Stimulated activated naive CD8-positive, alpha-beta T cell treated with anti-CD3 and anti-CD28 coated beads, Interleukin-15, amount 100 ng/mL, for 72 hours (primary cell): ENCODE measurements around the gene RCL1.
A peak's percentile ranks its signal among the peaks of the same experiment; 100 is the strongest.
"Not testable (repeated sequence)": the region's sequence is repeated elsewhere in the genome, so short reads cannot be mapped to it uniquely, and the experiment has no call there.

Source experiments
- ATAC-seq: fragments of 150-1000 bp; cut with Tn5 transposase; 2 replicates; pipeline ENCODE4 v1.10.0; 2021; ENCODE audit warnings: mild to moderate bottlenecking, moderate library complexity
- DNase-seq, 2 donors: peaks; one replicate each; pipeline ENCODE4 v3.0.0; 2021 to 2022
- H3K27ac Mint-ChIP-seq, 2 donors: one replicate each; pipeline ENCODE4 v1.8.0; 2022; ENCODE audit warnings: mild to moderate bottlenecking in 2 of 2, mixed read lengths in 2 of 2, moderate library complexity in 2 of 2
- H3K27me3 Mint-ChIP-seq: one replicate; pipeline ENCODE4 v1.8.0; 2022; ENCODE audit warnings: mixed read lengths
- H3K4me1 Mint-ChIP-seq: one replicate; pipeline ENCODE4 v1.8.0; 2022; ENCODE audit warnings: mild to moderate bottlenecking, mixed read lengths
- H3K4me3 Mint-ChIP-seq, 2 donors: one replicate each; pipeline ENCODE4 v1.8.0; 2022; ENCODE audit warnings: mild to moderate bottlenecking in 2 of 2, mixed read lengths in 2 of 2, moderate library complexity in 1 of 2
- H3K9me3 Mint-ChIP-seq, 2 donors: one replicate each; pipeline ENCODE4 v1.8.0; 2022; ENCODE audit warnings: mixed read lengths in 2 of 2

RCL1 gene

GRCh38 chr9:4792572-4793458, at the start of gene RCL1:
Gene RCL1 (plus strand): TSS chr9:4792944. CDS start chr9:4793092, 148 bp downstream.
- no peaks in the 10 kb centered on the region for H3K27me3 Mint-ChIP-seq
- ATAC-seq, result peak; percentile 97
- H3K9me3 Mint-ChIP-seq, result peaks cover 7 to 8% of the 10 kb centered on the region in 2 donors
- peaks cover 44% of the 10 kb centered on the region for H3K4me1 Mint-ChIP-seq
- H3K27ac Mint-ChIP-seq, result peak within 1 kb of the TSS; percentile 88 to 98
- H3K4me3 Mint-ChIP-seq, result peak within 1 kb of the TSS; percentile 97 to 99
- peak; percentile 98 to 99 for DNase-seq

GRCh38 chr9:4743131-4743875, 49.4 kb upstream of the RCL1 start:
- H3K4me1 Mint-ChIP-seq, result peaks cover 42% of the 10 kb centered on the region
- H3K9me3 Mint-ChIP-seq, result peaks cover 5 to 7% of the 10 kb centered on the region in 2 donors
- ATAC-seq, result no peak
- H3K27me3 Mint-ChIP-seq, result no peaks in the 10 kb centered on the region
- peak overlapping the region in 1 of 2 donors; percentile 7 for H3K4me3 Mint-ChIP-seq
- no peak overlapping the region for H3K27ac Mint-ChIP-seq
- no peak for DNase-seq

- Mint-ChIP-seq H3K27ac (no peak overlapping the region), H3K27me3 (no peaks in the 10 kb centered on the region), H3K4me1 (peaks cover 31% of the 10 kb centered on the region), H3K4me3 (no peak overlapping the region), H3K9me3 (peaks cover 5 to 7% of the 10 kb centered on the region in 2 donors)
- ATAC-seq, result peak; percentile 45
- no peak for DNase-seq
Observed at GRCh38 chr9:4746278-4747030, 46.3 kb upstream of the RCL1 start.

DNA sequence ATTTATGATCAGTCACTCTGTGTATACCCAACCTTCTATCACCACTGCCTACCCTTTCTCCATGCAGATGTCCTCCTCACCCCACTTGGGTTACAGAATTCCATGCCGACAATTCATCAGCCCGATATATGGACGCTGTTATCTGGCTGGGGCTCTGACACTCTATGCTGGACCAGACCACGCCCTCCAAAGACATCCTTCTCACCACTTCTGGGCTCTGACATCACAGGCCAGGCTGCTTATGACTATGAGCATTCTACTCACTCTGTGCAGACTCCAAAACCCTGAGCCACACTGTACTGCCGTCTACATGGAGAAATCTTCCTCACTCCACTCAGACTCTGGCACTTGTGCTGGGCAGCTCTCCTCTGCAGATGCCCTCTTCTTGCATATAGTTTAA, 44.1 kb upstream of the RCL1 start:
- Mint-ChIP-seq H3K27ac (no peak overlapping the region), H3K9me3 (peaks cover 5 to 7% of the 10 kb centered on the region in 2 donors), H3K27me3 (no peaks in the 10 kb centered on the region), H3K4me3 (no peak overlapping the region), H3K4me1 (peaks cover 23% of the 10 kb centered on the region)
- ATAC-seq, result peak; percentile 70
- no peak for DNase-seq

- DNase-seq (no peak), ATAC-seq (no peak)
- Mint-ChIP-seq H3K9me3 (no peaks in the 10 kb centered on the region), H3K4me3 (no peak overlapping the region), H3K27me3 (no peaks in the 10 kb centered on the region), H3K4me1 (peaks cover 23% of the 10 kb centered on the region), H3K27ac (no peak overlapping the region)
Observed at GRCh38 chr9:4750023-4750673, 42.6 kb upstream of the RCL1 start.

DNA sequence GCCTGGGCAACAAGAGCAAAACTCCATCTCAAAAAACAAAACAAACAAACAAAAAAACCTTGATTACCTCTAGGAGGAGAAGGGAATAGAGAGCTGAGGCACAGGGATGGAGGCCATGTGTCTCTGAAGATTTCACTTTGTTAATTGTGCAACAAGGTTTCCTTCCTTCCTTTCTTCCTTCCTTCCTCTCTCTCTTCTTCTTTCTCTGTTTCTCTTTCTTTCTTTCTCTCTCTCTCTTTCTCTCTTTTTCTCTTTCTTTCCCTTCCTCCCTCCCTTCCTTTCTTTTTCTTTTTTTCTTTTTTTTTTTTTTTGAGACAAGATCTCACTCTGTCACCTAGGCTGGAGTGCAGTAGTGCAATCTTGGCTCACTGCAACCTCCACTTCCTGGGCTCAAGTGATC, 38.2 kb upstream of the RCL1 start:
- not testable (repeated sequence) for H3K27me3 Mint-ChIP-seq, H3K4me3 Mint-ChIP-seq, H3K9me3 Mint-ChIP-seq, H3K27ac Mint-ChIP-seq, DNase-seq, H3K4me1 Mint-ChIP-seq, ATAC-seq

- Mint-ChIP-seq H3K4me3 (no peak overlapping the region), H3K9me3 (no peaks in the 10 kb centered on the region), H3K4me1 (peaks cover 6% of the 10 kb centered on the region), H3K27ac (no peak overlapping the region), H3K27me3 (no peaks in the 10 kb centered on the region)
- DNase-seq (no peak), ATAC-seq (no peak)
Observed at GRCh38 chr9:4755026-4755609, 37.6 kb upstream of the RCL1 start.

DNA sequence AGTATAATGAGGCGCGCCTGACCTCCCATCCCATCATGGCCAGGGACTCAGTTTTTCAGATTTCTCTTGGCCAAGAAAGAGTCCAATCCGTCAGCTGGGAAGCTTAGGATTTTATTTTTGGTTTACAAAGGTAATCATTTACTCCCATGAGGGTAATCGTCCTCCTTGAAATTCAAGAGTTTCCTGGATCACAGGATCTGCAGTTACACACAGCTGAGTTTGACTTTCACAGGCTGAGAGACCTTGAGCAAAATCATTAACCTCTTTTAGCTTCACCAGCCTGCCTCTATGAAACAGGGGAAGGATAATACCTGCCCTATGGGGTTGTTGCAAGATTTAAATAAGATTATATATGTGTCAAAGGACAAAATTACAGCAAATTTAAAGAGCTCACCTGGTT, 36.3 kb upstream of the RCL1 start:
- ATAC-seq, result no peak
- Mint-ChIP-seq H3K4me3 (no peak overlapping the region), H3K4me1 (peaks cover 6% of the 10 kb centered on the region), H3K9me3 (no peaks in the 10 kb centered on the region), H3K27me3 (peaks cover 4% of the 10 kb centered on the region), H3K27ac (no peak overlapping the region)
- DNase-seq, result no peak

DNA sequence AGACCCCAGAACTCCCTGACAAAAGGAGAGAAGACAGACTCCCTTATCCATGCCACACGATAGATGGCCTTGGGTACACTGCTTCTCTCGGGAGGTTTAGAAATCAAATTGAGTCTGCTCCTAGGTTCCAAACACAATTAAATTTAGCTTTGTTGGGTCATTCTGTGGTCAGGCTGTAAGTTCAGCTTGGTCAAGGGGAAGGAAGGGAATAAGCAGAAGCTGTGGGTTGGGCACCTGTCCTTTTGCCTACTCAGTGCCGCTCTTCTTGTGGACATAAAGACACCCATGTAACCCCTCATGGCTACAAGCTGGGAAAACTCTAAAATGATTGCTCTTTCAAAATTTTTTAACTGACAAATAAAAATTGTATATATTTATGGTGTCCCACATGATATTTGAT, 32.6 kb upstream of the RCL1 start:
- peaks cover 16% of the 10 kb centered on the region for H3K4me1 Mint-ChIP-seq
- H3K9me3 Mint-ChIP-seq, result no peaks in the 10 kb centered on the region
- H3K27me3 Mint-ChIP-seq, result peaks cover 9% of the 10 kb centered on the region
- DNase-seq (no peak), ATAC-seq (no peak)
- no peak overlapping the region for H3K4me3 Mint-ChIP-seq
- H3K27ac Mint-ChIP-seq, result no peak overlapping the region

DNA sequence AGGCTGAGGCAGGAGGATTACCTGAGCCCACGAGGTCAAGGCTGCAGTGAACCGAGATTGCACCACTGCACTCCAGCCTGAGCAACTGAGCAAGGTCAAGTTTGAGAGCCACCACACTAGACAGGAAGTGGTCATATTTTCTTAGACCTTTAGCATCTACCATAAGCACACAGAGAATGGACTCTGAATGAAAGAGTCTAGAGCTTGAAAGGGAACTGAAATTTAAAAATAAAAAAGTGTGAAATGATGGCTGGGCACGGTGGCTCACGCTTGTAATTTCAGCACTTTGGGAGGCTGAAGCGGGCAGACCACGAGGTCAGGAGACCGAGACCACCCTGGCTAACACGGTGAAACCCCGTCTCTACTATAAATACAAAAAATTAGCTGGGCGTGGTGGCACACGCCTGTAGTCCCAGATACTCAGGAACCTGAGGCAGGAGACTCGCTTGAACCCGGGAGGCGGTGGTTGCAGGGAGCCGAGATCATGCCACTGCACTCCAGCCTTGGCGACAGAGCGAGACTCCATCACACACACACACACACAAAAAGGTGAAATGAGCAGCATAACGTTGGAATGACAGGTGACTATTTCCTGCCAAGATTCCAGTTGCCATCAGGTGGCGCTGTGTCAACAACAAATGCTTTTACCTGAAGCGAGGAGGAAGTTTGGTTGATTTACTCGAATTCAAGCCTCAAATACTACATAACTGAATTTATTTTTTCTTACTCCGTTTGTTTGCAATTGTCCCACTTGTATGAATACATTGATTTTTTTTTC, 30.4 kb upstream of the RCL1 start:
- Mint-ChIP-seq H3K9me3 (no peaks in the 10 kb centered on the region), H3K27me3 (peaks cover 9% of the 10 kb centered on the region), H3K27ac (peak overlapping the region in 1 of 2 donors; percentile 79), H3K4me3 (peak overlapping the region; percentile 66 to 71), H3K4me1 (peaks cover 16% of the 10 kb centered on the region)
- ATAC-seq, result peak; percentile 80
- peak; percentile 66 to 80 for DNase-seq

GRCh38 chr9:4762886-4763541, 29.7 kb upstream of the RCL1 start:
- Mint-ChIP-seq H3K9me3 (no peaks in the 10 kb centered on the region), H3K27ac (peak overlapping the region in 1 of 2 donors; percentile 79), H3K4me1 (peaks cover 16% of the 10 kb centered on the region), H3K4me3 (peak overlapping the region; percentile 66 to 71), H3K27me3 (peaks cover 9% of the 10 kb centered on the region)
- DNase-seq, result no peak
- ATAC-seq, result peak; percentile 37

DNA sequence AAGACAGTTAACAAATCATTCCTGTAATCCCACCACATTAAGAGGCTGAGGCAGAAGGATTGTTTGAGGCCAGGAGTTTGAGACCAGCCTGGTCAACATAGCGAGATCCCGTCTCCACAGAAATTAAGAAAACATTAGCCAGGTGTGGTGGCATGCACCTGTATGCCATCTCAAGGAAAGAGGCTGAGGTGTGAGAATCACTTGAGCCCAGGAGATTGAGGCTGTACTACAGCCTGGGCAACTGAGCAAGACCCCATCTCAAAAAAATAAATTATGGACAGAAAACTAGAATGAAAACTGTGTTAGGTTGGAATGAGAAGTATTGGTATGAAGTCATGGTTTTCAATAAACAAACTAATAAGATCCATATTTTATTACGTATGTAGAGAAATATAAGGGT, 28.7 kb upstream of the RCL1 start:
- H3K27me3 Mint-ChIP-seq, result peaks cover 9% of the 10 kb centered on the region
- no peak overlapping the region for H3K4me3 Mint-ChIP-seq
- H3K4me1 Mint-ChIP-seq, result peaks cover 19% of the 10 kb centered on the region
- ATAC-seq (no peak), DNase-seq (no peak)
- H3K27ac Mint-ChIP-seq, result no peak overlapping the region
- no peaks in the 10 kb centered on the region for H3K9me3 Mint-ChIP-seq

- H3K27ac Mint-ChIP-seq, result no peak overlapping the region
- peaks cover 15% of the 10 kb centered on the region for H3K4me1 Mint-ChIP-seq
- no peak overlapping the region for H3K4me3 Mint-ChIP-seq
- no peaks in the 10 kb centered on the region for H3K27me3 Mint-ChIP-seq
- DNase-seq (no peak), ATAC-seq (no peak)
- H3K9me3 Mint-ChIP-seq, result peaks cover 0 to 6% of the 10 kb centered on the region in 2 donors
Observed at GRCh38 chr9:4768681-4769080, 24.1 kb upstream of the RCL1 start.
